WTC11 (cell line): ENCODE results near the gene TAF1L. TPM values are rescaled to one million over a fixed set of nuclear protein-coding genes. Genes with fewer than 3 reads are reported as not detected.

Source experiments
- ATAC-seq: fragments of 200-7000 bp; cut with Tn5 transposase; 2 replicates; pipeline ENCODE4 v1.10.0; 2021; ENCODE audit warnings: mild to moderate bottlenecking, moderate library complexity
- CTCF ChIA-PET: fragments of 300-600 bp; sonication (Branson Sonifier 250); formaldehyde crosslinking; loops from one replicate; lab custom pipeline; 2021; ENCODE audit warnings: antibody characterized with exemption; lab: Charles Lee
- POLR2A ChIA-PET: fragments of 350-600 bp; sonication (Branson Sonifier 250); formaldehyde crosslinking; loops from one replicate; lab custom pipeline; 2021; ENCODE audit warnings: antibody characterized with exemption; lab: Charles Lee
- DNase-seq: peaks from one replicate; pipeline ENCODE4 v3.0.0; 2021; ENCODE audit warnings: low spot score
- H3K27ac Mint-ChIP-seq: 2 replicates; pipeline ENCODE4 v1.8.0; 2021; ENCODE audit warnings: mixed read lengths
- H3K27me3 Mint-ChIP-seq: 2 replicates; pipeline ENCODE4 v1.8.0; 2021; ENCODE audit warnings: low read depth, mild to moderate bottlenecking, moderate library complexity, mixed read lengths
- H3K36me3 Mint-ChIP-seq: 2 replicates; pipeline ENCODE4 v1.8.0; 2021; ENCODE audit warnings: mixed read lengths
- H3K4me1 Mint-ChIP-seq: 2 replicates; pipeline ENCODE4 v1.8.0; 2022; ENCODE audit warnings: mixed read lengths
- H3K4me3 Mint-ChIP-seq: 2 replicates; pipeline ENCODE4 v1.8.0; 2021; ENCODE audit warnings: mild to moderate bottlenecking, moderate library complexity, mixed read lengths
- H3K9me3 Mint-ChIP-seq: 2 replicates; pipeline ENCODE4 v1.8.0; 2021; ENCODE audit warnings: mixed read lengths
- AFF4 ChIP-seq: sonication (generic); formaldehyde crosslinking; IDR thresholded peaks from 2 replicates; pipeline ENCODE4 v1.8.1; 2023; ENCODE audit warnings: mild to moderate bottlenecking, missing genetic modification reagents, borderline replicate concordance
- ATF6 ChIP-seq: sonication (generic); formaldehyde crosslinking; IDR thresholded peaks from 2 replicates; pipeline ENCODE4 v1.8.1; 2023; ENCODE audit warnings: mild to moderate bottlenecking, missing genetic modification reagents
- CBFB ChIP-seq: sonication (generic); formaldehyde crosslinking; IDR thresholded peaks from 2 replicates; pipeline ENCODE4 v1.8.1; 2022; ENCODE audit warnings: mild to moderate bottlenecking, low read depth, missing genetic modification reagents
- E2F1 ChIP-seq: sonication (generic); formaldehyde crosslinking; IDR thresholded peaks from 2 replicates; pipeline ENCODE4 v1.8.0; 2022; ENCODE audit warnings: mild to moderate bottlenecking, missing genetic modification reagents
- ETV6 ChIP-seq: sonication (generic); formaldehyde crosslinking; IDR thresholded peaks from 2 replicates; pipeline ENCODE4 v1.8.1; 2022; ENCODE audit warnings: mild to moderate bottlenecking, missing genetic modification reagents
- FOXK1 ChIP-seq: sonication (generic); formaldehyde crosslinking; IDR thresholded peaks from 2 replicates; pipeline ENCODE4 v1.8.0; 2022; ENCODE audit warnings: mild to moderate bottlenecking, moderate library complexity, missing genetic modification reagents
- GABPB1 ChIP-seq: sonication (generic); formaldehyde crosslinking; IDR thresholded peaks from 2 replicates; pipeline ENCODE4 v1.8.1; 2023; ENCODE audit warnings: mild to moderate bottlenecking, missing genetic modification reagents
- IRF1 ChIP-seq: sonication (generic); formaldehyde crosslinking; IDR thresholded peaks from 2 replicates; pipeline ENCODE4 v1.8.0; 2023; ENCODE audit warnings: missing genetic modification reagents
- IRF2 ChIP-seq: sonication (generic); formaldehyde crosslinking; IDR thresholded peaks from 2 replicates; pipeline ENCODE4 v1.8.0; 2022; ENCODE audit warnings: low read depth, missing genetic modification reagents, borderline replicate concordance
- NFYB ChIP-seq: sonication (generic); formaldehyde crosslinking; conservative IDR thresholded peaks from 2 replicates; pipeline ENCODE4 v1.8.0; 2022; ENCODE audit warnings: low read depth, missing genetic modification reagents
- NR1H2 ChIP-seq: sonication (generic); formaldehyde crosslinking; IDR thresholded peaks from 2 replicates; pipeline ENCODE4 v1.9.0; 2021; ENCODE audit warnings: mild to moderate bottlenecking, moderate library complexity, missing genetic modification reagents
- NR3C1 ChIP-seq: sonication (generic); formaldehyde crosslinking; conservative IDR thresholded peaks from 2 replicates; pipeline ENCODE4 v1.8.1; 2023; ENCODE audit warnings: low read depth, mild to moderate bottlenecking, missing genetic modification reagents
- TCF7 ChIP-seq: sonication (generic); formaldehyde crosslinking; IDR thresholded peaks from 2 replicates; pipeline ENCODE4 v1.8.0; 2022; ENCODE audit warnings: mild to moderate bottlenecking, low read depth, missing genetic modification reagents, moderate library complexity
- ZNF232 ChIP-seq: sonication (generic); formaldehyde crosslinking; IDR thresholded peaks from 2 replicates; pipeline ENCODE4 v1.8.0; 2022; ENCODE audit warnings: mild to moderate bottlenecking, missing genetic modification reagents
- ZNF263 ChIP-seq: sonication (generic); formaldehyde crosslinking; IDR thresholded peaks from 2 replicates; pipeline ENCODE4 v1.8.1; 2022; ENCODE audit warnings: low read depth, mild to moderate bottlenecking, moderate library complexity, missing genetic modification reagents
- ZNF416 ChIP-seq: fragments of 250-450 bp; sonication (Bioruptor Pico); IDR thresholded peaks from 2 replicates; pipeline ENCODE4 v1.9.0; 2021; ENCODE audit warnings: mild to moderate bottlenecking, inconsistent platforms
- ZNF671 ChIP-seq: fragments of 250-450 bp; sonication (Bioruptor Pico); IDR thresholded peaks from 2 replicates; pipeline ENCODE4 v1.8.0; 2021; ENCODE audit warnings: mild to moderate bottlenecking
- total RNA-seq: library from RNA; stranded (reverse); gene quantifications from 3 replicates; pipeline ENCODE4 v1.2.3, GENCODE V29; 2021
- TF ChIP-seq, protein P1 (sequence below): sonication (generic); formaldehyde crosslinking; IDR thresholded peaks from 2 replicates; pipeline ENCODE4 v1.8.0; 2023; ENCODE audit warnings: mild to moderate bottlenecking, missing genetic modification reagents
- TF ChIP-seq, protein P2 (sequence below): fragments of 250-450 bp; sonication (Bioruptor Pico); IDR thresholded peaks from 2 replicates; pipeline ENCODE4 v1.9.0; 2021; ENCODE audit warnings: moderate library complexity, mild to moderate bottlenecking, inconsistent platforms, borderline replicate concordance
- TF ChIP-seq, protein P3 (sequence below): sonication (generic); formaldehyde crosslinking; IDR thresholded peaks from 2 replicates; pipeline ENCODE4 v1.8.0; 2022; ENCODE audit warnings: missing genetic modification reagents

TAF1L gene
- total RNA-seq, 1 experiment from 2014 or later, result 0.09 TPM

- TF ChIP-seq, protein P1, sequence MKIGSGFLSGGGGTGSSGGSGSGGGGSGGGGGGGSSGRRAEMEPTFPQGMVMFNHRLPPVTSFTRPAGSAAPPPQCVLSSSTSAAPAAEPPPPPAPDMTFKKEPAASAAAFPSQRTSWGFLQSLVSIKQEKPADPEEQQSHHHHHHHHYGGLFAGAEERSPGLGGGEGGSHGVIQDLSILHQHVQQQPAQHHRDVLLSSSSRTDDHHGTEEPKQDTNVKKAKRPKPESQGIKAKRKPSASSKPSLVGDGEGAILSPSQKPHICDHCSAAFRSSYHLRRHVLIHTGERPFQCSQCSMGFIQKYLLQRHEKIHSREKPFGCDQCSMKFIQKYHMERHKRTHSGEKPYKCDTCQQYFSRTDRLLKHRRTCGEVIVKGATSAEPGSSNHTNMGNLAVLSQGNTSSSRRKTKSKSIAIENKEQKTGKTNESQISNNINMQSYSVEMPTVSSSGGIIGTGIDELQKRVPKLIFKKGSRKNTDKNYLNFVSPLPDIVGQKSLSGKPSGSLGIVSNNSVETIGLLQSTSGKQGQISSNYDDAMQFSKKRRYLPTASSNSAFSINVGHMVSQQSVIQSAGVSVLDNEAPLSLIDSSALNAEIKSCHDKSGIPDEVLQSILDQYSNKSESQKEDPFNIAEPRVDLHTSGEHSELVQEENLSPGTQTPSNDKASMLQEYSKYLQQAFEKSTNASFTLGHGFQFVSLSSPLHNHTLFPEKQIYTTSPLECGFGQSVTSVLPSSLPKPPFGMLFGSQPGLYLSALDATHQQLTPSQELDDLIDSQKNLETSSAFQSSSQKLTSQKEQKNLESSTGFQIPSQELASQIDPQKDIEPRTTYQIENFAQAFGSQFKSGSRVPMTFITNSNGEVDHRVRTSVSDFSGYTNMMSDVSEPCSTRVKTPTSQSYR (CRISPR knock-in tag), result no peak
- TF ChIP-seq, protein P2, sequence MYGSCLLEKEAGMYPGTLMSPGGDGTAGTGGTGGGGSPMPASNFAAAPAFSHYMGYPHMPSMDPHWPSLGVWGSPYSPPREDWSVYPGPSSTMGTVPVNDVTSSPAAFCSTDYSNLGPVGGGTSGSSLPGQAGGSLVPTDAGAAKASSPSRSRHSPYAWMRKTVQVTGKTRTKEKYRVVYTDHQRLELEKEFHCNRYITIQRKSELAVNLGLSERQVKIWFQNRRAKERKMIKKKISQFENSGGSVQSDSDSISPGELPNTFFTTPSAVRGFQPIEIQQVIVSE, result no peak
- TF ChIP-seq ZNF671 (CRISPR knock-in tag), result no peak
- no peak for TF ChIP-seq TCF7 (CRISPR knock-in tag)
- no peak for TF ChIP-seq ZNF263 (CRISPR knock-in tag)
- TF ChIP-seq ZNF416, result no peak
- TF ChIP-seq IRF2 (CRISPR knock-in tag), result no peak
- TF ChIP-seq ATF6 (CRISPR knock-in tag), result no peak
- no peak for TF ChIP-seq NR3C1 (CRISPR knock-in tag)
- TF ChIP-seq, protein P3, sequence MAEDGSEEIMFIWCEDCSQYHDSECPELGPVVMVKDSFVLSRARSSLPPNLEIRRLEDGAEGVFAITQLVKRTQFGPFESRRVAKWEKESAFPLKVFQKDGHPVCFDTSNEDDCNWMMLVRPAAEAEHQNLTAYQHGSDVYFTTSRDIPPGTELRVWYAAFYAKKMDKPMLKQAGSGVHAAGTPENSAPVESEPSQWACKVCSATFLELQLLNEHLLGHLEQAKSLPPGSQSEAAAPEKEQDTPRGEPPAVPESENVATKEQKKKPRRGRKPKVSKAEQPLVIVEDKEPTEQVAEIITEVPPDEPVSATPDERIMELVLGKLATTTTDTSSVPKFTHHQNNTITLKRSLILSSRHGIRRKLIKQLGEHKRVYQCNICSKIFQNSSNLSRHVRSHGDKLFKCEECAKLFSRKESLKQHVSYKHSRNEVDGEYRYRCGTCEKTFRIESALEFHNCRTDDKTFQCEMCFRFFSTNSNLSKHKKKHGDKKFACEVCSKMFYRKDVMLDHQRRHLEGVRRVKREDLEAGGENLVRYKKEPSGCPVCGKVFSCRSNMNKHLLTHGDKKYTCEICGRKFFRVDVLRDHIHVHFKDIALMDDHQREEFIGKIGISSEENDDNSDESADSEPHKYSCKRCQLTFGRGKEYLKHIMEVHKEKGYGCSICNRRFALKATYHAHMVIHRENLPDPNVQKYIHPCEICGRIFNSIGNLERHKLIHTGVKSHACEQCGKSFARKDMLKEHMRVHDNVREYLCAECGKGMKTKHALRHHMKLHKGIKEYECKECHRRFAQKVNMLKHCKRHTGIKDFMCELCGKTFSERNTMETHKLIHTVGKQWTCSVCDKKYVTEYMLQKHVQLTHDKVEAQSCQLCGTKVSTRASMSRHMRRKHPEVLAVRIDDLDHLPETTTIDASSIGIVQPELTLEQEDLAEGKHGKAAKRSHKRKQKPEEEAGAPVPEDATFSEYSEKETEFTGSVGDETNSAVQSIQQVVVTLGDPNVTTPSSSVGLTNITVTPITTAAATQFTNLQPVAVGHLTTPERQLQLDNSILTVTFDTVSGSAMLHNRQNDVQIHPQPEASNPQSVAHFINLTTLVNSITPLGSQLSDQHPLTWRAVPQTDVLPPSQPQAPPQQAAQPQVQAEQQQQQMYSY (CRISPR knock-in tag), result no peak
- TF ChIP-seq ZNF232, result no peak
- no peak for TF ChIP-seq IRF1 (CRISPR knock-in tag)
- no peak for TF ChIP-seq CBFB
- TF ChIP-seq NFYB (CRISPR knock-in tag), result no peak
- no peak for TF ChIP-seq GABPB1 (CRISPR knock-in tag)
- no peak for TF ChIP-seq ETV6 (CRISPR knock-in tag)
- no peak for TF ChIP-seq FOXK1 (CRISPR knock-in tag)
- TF ChIP-seq E2F1 (CRISPR knock-in tag), result no peak
- no peak for TF ChIP-seq NR1H2
- no peak for TF ChIP-seq AFF4 (CRISPR knock-in tag)
- ChIA-PET POLR2A (no interaction called here), CTCF (no interaction called here)
- Mint-ChIP-seq H3K27ac (no peak overlapping the region), H3K27me3 (peaks cover 4% of the 10 kb centered on the region; the same call in 1 of the 2 replicates), H3K9me3 (peaks cover 10% of the 10 kb centered on the region), H3K36me3 (no peaks in the 10 kb centered on the region), H3K4me3 (no peak overlapping the region), H3K4me1 (peaks cover 3% of the 10 kb centered on the region)
- DNase-seq (no peak), ATAC-seq (no peak)
Measured at GRCh38 chr9:32584784-32585183, 50.7 kb downstream of the TAF1L start.
